C4-2B (cell line): ENCODE results near the gene FAM193B.

ENCODE experiments used
- H3K27ac ChIP-seq: fragments of 450-650 bp; 2 replicates; pipeline ENCODE4 v1.5.1; 2017
- ZFX ChIP-seq: fragments of 450-650 bp; IDR thresholded peaks from 2 replicates; pipeline ENCODE4 v1.6.1; 2017
- TF ChIP-seq, protein P1 (sequence below): fragments of 450-650 bp; conservative IDR thresholded peaks from 2 replicates; pipeline ENCODE4 v1.5.1; 2017; ENCODE audit warnings: mild to moderate bottlenecking

FAM193B gene

DNA sequence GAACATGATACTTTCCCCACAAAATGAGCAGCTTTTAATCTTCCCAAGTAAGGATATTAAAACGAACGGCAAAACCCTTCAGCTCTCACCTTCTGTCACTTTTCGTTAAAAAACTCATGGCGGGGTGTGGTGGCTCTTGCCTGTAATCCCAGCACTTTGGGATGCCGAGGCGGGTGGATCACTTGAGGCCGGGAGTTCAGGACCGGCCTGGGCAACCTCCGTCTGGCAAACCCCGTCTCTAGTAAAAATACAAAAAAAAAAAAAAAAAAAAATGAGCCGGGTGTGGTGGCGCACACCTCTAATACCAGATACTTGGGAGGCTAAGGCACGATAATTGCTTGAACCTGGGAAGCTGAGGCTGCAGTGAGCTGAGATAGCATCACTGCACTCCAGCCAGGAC lies 38.5 kb upstream of the FAM193B start:
- no peak for TF ChIP-seq ZFX
- TF ChIP-seq, protein P1, sequence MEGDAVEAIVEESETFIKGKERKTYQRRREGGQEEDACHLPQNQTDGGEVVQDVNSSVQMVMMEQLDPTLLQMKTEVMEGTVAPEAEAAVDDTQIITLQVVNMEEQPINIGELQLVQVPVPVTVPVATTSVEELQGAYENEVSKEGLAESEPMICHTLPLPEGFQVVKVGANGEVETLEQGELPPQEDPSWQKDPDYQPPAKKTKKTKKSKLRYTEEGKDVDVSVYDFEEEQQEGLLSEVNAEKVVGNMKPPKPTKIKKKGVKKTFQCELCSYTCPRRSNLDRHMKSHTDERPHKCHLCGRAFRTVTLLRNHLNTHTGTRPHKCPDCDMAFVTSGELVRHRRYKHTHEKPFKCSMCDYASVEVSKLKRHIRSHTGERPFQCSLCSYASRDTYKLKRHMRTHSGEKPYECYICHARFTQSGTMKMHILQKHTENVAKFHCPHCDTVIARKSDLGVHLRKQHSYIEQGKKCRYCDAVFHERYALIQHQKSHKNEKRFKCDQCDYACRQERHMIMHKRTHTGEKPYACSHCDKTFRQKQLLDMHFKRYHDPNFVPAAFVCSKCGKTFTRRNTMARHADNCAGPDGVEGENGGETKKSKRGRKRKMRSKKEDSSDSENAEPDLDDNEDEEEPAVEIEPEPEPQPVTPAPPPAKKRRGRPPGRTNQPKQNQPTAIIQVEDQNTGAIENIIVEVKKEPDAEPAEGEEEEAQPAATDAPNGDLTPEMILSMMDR, result no peak
- peak overlapping the region; percentile 92 for H3K27ac ChIP-seq

GRCh38 chr5:177592010-177592834 lies 37.9 kb upstream of the FAM193B start, which contains the start of gene TMED9:
TSS of gene TMED9 (plus strand) at chr5:177592203. CDS start at chr5:177592215, 12 bp downstream.
- TF ChIP-seq, protein P1, result no peak
- TF ChIP-seq ZFX, result no peak
- H3K27ac ChIP-seq, result peak within 1 kb of the TSS; percentile 92

DNA sequence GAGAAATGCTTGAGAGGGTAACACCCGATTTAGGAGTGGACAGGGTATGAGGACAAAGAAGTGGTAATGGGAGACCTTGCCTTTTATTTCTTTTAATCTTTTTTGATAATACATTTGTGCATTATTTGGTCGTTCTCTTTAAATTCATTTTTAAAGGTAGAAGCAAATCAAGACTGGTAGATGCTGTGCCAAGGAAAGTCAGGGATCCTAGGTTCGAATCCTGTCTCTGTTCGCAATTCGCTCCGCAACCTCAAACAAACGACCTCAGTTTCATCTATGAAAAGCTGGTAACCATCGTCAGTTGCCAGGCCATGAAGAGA lies 37.3 kb upstream of the FAM193B start:
- H3K27ac ChIP-seq, result peak overlapping the region; percentile 92; the same call in 1 of the 2 replicates
- TF ChIP-seq, protein P1, result no peak
- no peak for TF ChIP-seq ZFX

DNA sequence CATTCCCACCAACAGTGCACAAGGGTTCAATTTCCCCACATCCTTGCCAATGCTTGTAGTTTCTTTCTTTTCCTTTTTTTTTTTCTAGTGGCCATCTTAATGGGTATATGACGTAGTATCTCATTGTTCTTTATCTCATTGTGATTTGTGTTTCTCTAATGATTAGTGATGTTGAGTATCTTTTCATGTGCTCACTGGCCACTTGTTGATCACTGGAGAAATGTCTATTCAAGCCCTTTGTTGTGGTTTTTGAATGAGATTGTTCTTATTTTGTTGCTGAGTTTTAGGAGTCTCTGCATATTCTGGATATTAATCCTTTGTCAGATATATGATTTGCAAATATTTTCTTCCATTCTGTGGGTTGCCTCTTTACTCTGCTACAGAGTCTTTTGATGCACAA lies 36.0 kb upstream of the FAM193B start:
- no peak overlapping the region for H3K27ac ChIP-seq
- no peak for TF ChIP-seq ZFX
- TF ChIP-seq, protein P1, result no peak

DNA sequence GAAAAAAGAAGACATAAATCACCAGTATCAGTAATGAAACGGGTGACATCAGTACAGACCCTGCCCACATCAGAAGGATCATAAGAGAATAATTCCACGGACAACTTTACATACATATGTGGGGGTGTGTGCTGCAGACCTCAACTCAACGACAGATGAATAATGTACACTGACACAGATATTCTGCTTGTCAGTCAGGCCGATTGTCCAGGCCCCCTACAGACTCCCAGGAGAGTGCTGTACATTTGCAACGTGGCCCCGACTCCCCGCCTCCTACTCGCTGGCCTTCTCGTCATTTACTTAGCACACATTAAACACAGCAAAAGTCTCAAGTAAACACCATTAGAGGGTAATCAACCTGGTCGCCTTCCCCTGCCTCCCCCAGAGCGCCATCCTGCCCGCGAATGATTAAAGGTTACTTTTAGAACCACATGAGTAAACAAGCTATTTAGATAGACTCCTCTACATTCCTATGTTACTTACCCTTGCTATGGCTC lies 34.1 kb upstream of the FAM193B start:
- no peak overlapping the region for H3K27ac ChIP-seq
- no peak for TF ChIP-seq ZFX
- TF ChIP-seq, protein P1, result no peak

DNA sequence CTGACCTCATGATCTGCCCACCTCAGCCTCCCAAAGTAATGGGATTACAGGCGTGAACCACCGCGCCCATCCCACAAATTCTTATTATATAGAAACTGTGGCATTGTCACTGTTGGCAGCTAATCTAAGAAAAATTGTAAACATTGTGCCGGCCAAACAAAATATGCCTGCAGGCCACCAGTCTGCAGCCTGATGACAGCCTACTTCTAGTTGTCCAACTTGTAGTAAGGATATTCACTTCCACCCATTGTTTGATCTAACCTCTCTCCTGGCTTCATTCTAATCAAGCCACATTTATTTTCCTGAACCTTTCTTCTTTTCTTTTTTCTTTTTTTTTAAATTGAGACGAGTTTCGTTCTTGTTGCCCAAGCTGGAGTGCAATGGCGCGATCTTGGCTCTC lies 24.0 kb upstream of the FAM193B start:
- H3K27ac ChIP-seq, result no peak overlapping the region
- no peak for TF ChIP-seq ZFX
- TF ChIP-seq, protein P1, result no peak

DNA sequence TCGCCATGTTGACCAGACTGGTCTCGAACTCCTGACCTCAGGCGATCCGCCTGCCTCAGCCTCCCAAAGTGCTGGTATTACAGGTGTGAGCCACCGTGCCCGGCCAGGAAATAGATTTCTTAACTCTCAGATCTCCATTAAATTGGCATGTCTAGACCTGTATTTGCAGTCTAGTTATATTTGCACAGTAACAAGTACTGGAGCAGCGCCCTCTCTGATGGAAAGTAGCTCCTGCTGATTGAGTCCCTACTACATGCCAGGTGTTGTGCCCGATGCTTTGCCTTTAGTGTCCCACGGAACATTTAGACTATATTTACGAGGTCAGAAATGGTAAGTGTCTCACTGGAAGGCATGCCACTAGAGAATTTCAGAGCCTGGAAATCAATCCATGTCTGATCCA lies 21.8 kb upstream of the FAM193B start:
- no peak overlapping the region for H3K27ac ChIP-seq
- no peak for TF ChIP-seq ZFX
- TF ChIP-seq, protein P1, result no peak
